Neural crest cell (in vitro differentiated cells): ENCODE measurements around the gene DPYSL4. TPM values are rescaled to one million over a fixed set of nuclear protein-coding genes. Genes with fewer than 3 reads are reported as not detected.
"Not testable (repeated sequence)": the region's sequence is repeated elsewhere in the genome, so short reads cannot be mapped to it uniquely, and the experiment has no call there.

Source experiments
- DNase-seq: peaks from one replicate; pipeline ENCODE4 v3.0.0; 2021; ENCODE audit warnings: low read depth, mixed read lengths, low spot score
- H3K27ac Mint-ChIP-seq: one replicate; pipeline ENCODE4 v1.8.0; 2021; ENCODE audit warnings: mild to moderate bottlenecking, mixed read lengths; ENCODE audit not compliant: unreplicated experiment
- H3K27me3 Mint-ChIP-seq: 2 replicates; pipeline ENCODE4 v1.8.0; 2021; ENCODE audit warnings: low read depth, mild to moderate bottlenecking, mixed read lengths
- H3K36me3 Mint-ChIP-seq: 2 replicates; pipeline ENCODE4 v1.8.0; 2021; ENCODE audit warnings: low read depth, mild to moderate bottlenecking, mixed read lengths
- H3K4me1 Mint-ChIP-seq: 2 replicates; pipeline ENCODE4 v1.8.0; 2021; ENCODE audit warnings: mixed read lengths
- H3K4me3 Mint-ChIP-seq: one replicate; pipeline ENCODE4 v1.8.0; 2021; ENCODE audit warnings: mild to moderate bottlenecking, mixed read lengths
- H3K9me3 Mint-ChIP-seq: 2 replicates; pipeline ENCODE4 v1.8.0; 2021; ENCODE audit warnings: mixed read lengths
- CTCF ChIP-seq: fragments of 200-600 bp; sonication (generic); conservative IDR thresholded peaks from 2 replicates; pipeline ENCODE4 v1.5.0; 2021; ENCODE audit warnings: antibody characterized with exemption, mild to moderate bottlenecking
- total RNA-seq: library from RNA; stranded (reverse); gene quantifications from 2 replicates; pipeline ENCODE4 v1.2.1, GENCODE V29; 2021

Gene DPYSL4
- total RNA-seq, 1 donor from 2014 or later: 155 TPM

GRCh38 chr10:132155723-132156381 is 30.9 kb upstream of the DPYSL4 start:
- no peak for TF ChIP-seq CTCF

GRCh38 chr10:132156382-132156781 is 30.4 kb upstream of the DPYSL4 start:
- no peak overlapping the region for H3K27ac Mint-ChIP-seq
- H3K36me3 Mint-ChIP-seq: no peaks in the 10 kb centered on the region
- H3K4me3 Mint-ChIP-seq: no peak overlapping the region
- no peaks in the 10 kb centered on the region for H3K4me1 Mint-ChIP-seq
- no peaks in the 10 kb centered on the region for H3K27me3 Mint-ChIP-seq
- no peak for TF ChIP-seq CTCF
- no peak for DNase-seq
- no peaks in the 10 kb centered on the region for H3K9me3 Mint-ChIP-seq

More at GRCh38 chr10:132155723-132156381, 30.9 kb upstream of the DPYSL4 start:
- DNase-seq: no peak
- H3K9me3 Mint-ChIP-seq: no peaks in the 10 kb centered on the region
- no peaks in the 10 kb centered on the region for H3K27me3 Mint-ChIP-seq
- H3K4me3 Mint-ChIP-seq: no peak overlapping the region
- no peaks in the 10 kb centered on the region for H3K4me1 Mint-ChIP-seq
- no peak overlapping the region for H3K27ac Mint-ChIP-seq
- no peaks in the 10 kb centered on the region for H3K36me3 Mint-ChIP-seq

- Mint-ChIP-seq H3K4me3 (no peak overlapping the region), H3K9me3 (no peaks in the 10 kb centered on the region), H3K36me3 (no peaks in the 10 kb centered on the region), H3K4me1 (peaks cover 4% of the 10 kb centered on the region), H3K27ac (no peak overlapping the region), H3K27me3 (no peaks in the 10 kb centered on the region)
- no peak for TF ChIP-seq CTCF
- DNase-seq: no peak
These were observed 29.6 kb upstream of the DPYSL4 start for GRCh38 chr10:132157101-132157500.

GRCh38 chr10:132158122-132158741 is 28.5 kb upstream of the DPYSL4 start:
- no peaks in the 10 kb centered on the region for H3K36me3 Mint-ChIP-seq
- H3K27ac Mint-ChIP-seq: no peak overlapping the region
- H3K27me3 Mint-ChIP-seq: no peaks in the 10 kb centered on the region
- TF ChIP-seq CTCF: no peak
- no peak for DNase-seq
- peaks cover 8% of the 10 kb centered on the region for H3K4me1 Mint-ChIP-seq
- no peaks in the 10 kb centered on the region for H3K9me3 Mint-ChIP-seq
- H3K4me3 Mint-ChIP-seq: no peak overlapping the region

- no peak for TF ChIP-seq CTCF
- Mint-ChIP-seq H3K4me3 (no peak overlapping the region), H3K9me3 (no peaks in the 10 kb centered on the region), H3K36me3 (no peaks in the 10 kb centered on the region), H3K27ac (no peak overlapping the region), H3K4me1 (peaks cover 8% of the 10 kb centered on the region), H3K27me3 (no peaks in the 10 kb centered on the region)
- DNase-seq: no peak
These were observed 27.9 kb upstream of the DPYSL4 start for GRCh38 chr10:132158823-132159222.

- DNase-seq, H3K36me3 Mint-ChIP-seq, H3K27me3 Mint-ChIP-seq, H3K9me3 Mint-ChIP-seq, H3K27ac Mint-ChIP-seq, H3K4me3 Mint-ChIP-seq: not testable (repeated sequence)
- peaks cover 11% of the 10 kb centered on the region for H3K4me1 Mint-ChIP-seq
These were observed 27.2 kb upstream of the DPYSL4 start for GRCh38 chr10:132159302-132160230.

GRCh38 chr10:132160231-132160630 is 26.5 kb upstream of the DPYSL4 start:
- H3K27ac Mint-ChIP-seq, H3K9me3 Mint-ChIP-seq, H3K27me3 Mint-ChIP-seq, H3K36me3 Mint-ChIP-seq, DNase-seq, H3K4me3 Mint-ChIP-seq: not testable (repeated sequence)
- peaks cover 12% of the 10 kb centered on the region for H3K4me1 Mint-ChIP-seq
